Measurements from ENCODE around the gene TBCC.
"Not testable (repeated sequence)": the region's sequence is repeated elsewhere in the genome, so short reads cannot be mapped to it uniquely, and the experiment has no call there.

The TBCC gene

DNA sequence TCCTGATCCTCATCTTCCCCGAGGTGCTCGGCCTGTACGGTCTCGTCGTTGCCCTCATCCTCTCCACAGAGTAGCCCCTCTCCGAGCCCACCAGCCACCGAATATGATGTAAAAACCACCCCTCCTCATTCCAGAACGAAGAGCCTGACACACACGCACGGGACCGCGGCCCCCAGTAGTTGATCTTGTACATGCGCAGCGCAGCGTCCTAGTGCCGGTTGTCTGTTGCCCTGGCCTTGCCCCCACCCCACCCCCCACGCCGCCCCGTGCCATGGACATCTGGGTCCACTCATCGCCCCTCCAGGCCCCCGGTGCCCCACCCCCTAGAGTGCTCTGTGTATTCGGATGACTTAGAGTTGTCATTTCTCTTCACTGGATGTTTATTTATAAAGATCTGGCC lies 18.3 kb downstream of the TBCC start:
- DNase-seq = no peak

DNA sequence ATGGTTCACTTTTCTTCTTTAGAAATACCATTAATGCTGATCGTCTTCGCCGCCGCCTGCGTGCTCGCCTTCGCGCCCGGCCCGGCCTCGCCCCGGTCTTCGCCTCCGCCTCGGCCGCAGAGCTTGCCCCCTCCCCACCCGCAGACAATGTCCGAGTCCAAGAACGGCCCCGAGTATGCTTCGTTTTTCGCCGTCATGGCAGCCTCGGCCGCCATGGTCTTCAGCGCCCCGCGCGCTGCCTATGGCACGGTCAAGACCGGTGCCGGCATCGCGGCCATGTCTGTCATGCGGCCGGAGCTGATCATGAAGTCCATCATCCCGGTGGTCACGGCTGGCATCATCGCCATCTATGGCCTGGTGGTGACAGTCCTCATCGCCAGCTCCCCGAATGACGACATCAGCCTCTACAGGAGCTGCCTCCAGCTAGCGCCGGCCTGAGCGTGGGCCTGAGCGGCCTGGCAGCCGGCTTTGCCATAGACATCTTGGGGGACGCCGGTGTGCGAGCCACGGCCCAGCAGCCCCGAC lies 18.8 kb downstream of the TBCC start:
- no peak for DNase-seq

DNA sequence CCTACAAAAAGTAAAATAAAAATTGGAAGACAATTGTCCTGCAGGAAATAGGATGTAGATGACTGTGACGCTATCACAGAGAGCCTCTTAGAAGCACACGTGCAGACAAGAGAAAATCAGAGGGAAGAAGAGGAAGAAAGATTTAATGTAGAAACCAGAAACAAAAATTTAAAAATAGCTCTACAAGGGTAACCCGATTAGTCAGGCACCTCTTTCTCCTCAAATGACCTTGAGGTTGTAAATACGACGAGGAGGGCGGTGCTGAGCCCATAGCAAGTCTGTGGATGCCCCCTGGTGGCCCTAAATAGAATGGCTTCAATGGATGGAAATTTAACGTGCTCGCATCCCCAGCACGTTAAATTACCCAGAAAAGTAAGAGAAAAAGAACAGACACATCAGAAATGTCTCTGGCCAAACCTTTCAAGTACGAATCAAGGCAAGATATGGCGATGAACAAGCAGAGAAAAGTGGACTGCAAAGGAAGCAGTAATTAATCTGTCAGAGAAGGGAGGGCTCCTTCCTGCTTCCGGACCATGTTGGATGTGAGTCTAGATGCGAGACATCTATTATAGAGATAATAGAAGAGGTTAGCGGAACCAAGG lies 19.3 kb downstream of the TBCC start:
- peak; percentile 36 for DNase-seq

DNA sequence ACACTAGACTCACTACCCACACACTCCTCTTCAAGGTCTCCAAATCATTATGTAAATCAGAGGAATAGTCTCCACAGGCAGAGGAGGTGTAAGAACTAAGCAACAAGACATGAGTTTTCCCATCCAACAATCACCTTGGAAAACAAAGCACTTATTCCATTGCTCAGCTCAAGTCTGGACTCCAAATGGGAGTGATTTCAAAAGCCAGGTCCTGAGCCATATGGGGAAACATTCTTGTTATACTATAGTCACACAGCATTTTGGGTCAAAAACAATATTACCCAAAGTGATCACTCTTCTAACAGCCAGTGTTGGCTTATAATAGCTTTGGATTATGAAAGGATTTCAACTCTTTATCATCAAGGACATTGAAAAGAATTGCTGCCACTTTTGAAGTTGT lies 19.9 kb downstream of the TBCC start:
- no peak for DNase-seq

DNA sequence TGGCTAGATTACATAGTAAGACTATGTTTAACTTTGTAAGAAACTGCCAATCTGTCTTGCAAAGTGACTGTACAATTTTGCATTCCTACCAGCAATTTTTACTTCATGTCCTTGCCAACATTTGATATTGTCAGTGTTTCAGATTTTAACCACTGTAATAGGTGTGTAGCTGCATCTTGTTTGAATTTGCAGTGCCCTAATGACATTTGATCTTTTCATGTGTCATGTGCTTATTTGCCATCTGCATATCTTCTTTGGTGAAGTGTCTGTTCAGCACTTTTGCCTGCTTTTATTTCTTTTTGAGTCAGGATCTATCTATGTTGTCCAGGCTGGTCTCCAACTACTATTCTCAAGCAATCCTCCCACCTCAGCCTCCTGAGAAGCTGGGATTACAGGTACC lies 21.1 kb downstream of the TBCC start:
- DNase-seq = no peak

DNA sequence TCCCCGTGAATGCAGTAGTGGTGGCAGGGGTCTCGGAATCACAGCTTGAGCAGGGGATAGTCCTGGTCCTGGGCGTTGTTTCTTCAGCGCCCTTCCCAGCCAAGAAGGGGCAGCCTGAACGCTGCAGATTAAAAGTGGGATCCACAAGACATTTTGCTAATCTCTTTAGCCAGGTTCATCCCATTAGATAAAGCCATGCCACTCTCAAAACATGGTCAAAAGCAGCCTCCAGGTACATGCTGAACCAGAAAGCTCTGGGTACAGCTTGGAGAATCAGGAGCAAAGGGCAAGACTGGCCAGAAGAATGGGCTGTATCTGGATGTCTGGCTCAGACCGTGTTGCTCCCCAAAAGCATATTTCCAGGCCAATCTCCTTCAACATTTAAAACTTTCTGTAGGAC lies 23.4 kb downstream of the TBCC start, which contains the start of gene PRPH2:
TSS of gene PRPH2 (minus strand) at position 101 of the 400 bp plus-strand sequence. CDS start 263 bp downstream, outside the sequence.
- no peak for DNase-seq

DNA sequence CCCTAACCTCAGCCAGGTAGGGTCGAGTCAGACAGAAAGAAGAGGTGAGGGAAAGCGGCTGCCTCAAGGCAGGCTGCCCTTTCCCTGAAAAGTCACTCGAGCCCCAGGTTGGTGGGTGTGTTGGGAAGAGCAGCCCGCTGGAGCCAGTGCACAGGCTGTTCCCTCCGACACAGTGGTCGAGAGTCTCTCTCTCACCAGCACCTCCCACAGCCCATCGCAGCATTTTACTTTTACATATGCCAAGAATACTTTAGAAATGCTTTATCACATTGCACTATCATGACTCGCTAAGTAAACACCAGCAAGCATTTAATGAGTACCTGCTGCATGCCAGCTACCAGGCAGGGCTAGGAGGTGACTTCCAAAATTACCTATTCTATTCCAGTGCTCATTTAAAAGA lies 25.2 kb downstream of the TBCC start:
- DNase-seq = no peak

DNA sequence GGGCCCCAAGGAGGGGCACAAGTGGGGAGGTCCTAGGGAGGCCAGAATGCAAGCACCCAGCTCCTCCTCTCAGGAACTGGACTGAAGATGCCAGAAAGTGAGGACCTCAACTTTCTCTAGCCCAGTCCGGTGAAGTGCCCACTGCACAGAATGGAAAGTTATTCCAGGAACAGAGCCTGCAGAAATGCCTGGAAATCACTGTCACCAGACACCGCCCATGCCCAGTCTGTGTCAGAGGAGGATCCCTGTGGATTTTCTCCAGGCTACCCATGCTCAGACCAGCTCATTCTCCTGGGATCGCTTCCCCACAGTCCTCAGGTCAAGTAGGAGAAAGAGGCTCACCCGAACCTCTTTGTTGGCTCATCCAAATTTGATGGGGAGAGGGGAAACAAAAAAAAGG lies 30.0 kb downstream of the TBCC start:
- DNase-seq = no peak

DNA sequence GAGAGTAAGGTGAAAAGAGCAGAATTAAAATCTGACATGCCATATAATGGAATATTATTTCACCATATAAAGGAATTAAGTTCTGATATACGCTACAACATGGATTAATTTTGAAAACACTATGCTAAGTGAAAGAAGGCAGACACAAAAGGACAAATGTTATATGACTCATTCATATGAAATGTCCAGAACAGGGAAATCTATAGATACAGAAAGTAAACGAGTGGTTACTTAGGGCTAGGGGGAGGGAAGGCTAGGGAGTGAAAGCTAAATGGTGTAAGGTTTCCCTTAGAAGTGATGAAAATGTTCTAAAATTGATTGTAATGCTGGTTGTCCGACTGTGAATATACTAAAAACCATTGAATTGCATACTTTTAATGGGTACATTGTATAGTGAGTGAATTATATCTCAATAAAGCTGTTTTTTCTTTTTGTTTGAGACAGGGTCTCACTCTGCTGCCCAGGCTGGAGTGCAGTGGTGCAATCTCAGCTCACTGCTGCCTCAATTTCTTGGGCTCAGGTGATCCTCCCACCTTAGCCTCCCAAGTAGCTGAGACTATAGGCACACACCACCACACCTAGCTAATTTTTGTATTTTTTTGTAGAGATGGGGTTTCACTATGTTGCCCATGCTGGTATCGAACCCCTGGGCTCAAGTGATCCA lies 31.7 kb downstream of the TBCC start:
- no peak for DNase-seq

DNA sequence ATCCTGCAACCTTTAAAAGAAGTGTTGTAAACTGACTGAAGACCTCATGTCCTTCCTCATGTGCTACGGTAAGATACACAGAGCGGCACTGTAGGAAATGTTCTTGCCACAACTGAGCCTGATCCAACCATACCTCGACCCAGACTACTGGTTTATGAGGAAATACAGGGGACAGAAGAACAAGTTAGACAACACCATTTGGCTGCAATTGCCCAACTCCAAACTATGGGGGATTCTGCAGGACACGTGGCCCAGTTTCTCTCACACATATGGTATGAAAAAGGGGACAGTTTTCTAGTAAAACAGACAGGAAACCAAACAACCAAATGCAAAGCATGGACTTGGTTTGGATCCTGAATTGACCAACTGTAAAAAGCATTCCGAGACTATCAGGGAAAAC lies 34.0 kb downstream of the TBCC start:
- DNase-seq = no peak

DNA sequence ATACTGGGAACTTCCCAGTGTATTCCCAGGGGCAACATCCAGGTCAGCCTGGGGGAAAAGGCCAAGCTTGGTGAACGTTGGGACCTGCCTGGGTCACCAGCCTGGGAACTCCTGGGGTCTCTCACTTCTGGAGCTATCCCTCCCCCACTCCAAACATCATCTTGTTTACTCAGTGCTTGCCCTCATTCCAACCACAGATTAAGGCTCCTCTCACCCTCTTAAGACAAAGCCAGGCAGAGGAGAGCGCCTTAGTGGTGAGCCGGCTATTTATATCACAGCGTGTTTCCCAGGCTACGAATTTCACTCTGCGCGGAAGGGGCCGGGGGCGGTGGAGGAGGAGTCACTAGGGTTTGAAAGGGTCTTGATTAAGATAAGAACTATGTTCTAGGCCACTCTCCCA lies 35.6 kb downstream of the TBCC start:
- DNase-seq = no peak

DNA sequence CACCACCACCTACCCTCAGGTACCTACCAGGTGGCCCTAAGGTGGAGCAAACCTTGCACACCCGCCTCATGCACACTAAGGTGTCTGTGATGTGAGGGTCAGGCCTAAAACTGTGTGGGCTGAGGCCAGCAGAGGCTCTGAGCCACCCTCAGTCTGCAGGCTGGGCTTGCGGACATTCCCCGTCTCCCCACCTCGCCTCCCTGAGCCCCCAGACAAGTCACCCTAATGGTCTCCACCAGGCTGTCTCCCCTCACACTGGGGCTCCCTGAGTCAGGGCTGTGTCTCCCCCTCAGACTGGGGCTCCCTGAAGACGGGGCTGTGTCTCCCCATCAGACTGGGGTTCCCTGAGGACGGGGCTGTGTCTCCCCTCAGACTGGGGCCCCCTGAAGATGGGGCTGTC lies 36.0 kb downstream of the TBCC start:
- DNase-seq = no peak

DNA sequence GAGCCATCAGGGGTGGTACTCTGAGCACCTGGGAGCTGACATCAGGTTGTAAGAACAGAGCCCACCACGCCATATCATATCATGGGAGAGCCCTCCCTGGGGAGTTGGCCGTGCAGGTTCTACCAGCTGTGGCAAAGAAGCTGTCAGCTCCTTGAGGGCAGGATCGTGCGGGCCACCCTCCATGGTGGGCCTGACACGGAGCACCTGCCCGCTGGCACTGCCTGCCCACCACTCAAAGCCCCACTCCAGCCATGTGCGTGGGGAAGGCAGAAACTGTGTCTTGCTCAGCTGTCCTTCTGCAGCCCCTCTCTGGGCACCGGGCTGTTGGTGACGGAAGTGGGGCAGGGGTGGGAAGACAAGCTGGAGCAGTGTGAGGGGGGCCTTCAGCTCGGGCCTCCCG lies 37.8 kb downstream of the TBCC start:
- DNase-seq = no peak

DNA sequence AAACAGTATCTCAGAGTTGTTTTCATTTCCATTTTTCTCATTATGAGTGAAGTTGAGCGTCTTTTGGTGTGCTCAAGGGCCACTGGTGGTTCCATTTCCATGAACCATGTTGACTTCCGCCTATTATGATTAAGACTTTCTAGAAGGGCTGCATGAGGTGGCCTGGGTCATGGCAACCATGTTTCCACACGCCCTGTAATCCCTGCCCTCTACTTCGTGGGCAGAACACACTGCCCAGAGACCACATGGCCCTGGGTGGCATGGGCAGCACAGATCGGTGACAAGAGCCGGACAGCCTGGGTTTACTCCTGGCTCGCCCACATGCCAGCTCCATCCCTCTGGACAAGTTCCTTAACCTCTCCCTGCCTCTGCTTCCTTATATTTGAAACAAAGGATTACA lies 38.3 kb downstream of the TBCC start:
- DNase-seq = no peak

DNA sequence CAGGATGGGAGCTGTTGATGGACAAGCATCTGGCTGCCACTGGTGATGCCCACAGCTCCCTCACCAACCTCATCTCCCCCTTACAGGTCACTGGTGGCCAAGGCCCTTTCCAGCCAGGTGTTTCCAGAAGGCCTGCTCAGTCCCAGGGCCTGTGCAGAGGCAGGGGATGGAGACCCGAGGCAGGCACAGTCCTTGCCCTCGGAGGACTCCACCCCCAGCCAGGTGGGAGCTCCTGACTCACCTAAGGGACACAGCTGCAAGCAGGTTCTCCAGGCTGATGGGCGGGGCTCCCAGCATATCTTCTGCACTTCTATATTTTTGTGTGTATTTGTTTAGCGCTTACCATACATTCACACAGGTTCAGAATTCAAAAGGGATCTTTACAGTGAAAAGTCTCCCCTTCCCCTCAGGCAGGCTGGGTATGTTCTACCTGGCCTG lies 40.9 kb downstream of the TBCC start:
- no peak for DNase-seq

DNA sequence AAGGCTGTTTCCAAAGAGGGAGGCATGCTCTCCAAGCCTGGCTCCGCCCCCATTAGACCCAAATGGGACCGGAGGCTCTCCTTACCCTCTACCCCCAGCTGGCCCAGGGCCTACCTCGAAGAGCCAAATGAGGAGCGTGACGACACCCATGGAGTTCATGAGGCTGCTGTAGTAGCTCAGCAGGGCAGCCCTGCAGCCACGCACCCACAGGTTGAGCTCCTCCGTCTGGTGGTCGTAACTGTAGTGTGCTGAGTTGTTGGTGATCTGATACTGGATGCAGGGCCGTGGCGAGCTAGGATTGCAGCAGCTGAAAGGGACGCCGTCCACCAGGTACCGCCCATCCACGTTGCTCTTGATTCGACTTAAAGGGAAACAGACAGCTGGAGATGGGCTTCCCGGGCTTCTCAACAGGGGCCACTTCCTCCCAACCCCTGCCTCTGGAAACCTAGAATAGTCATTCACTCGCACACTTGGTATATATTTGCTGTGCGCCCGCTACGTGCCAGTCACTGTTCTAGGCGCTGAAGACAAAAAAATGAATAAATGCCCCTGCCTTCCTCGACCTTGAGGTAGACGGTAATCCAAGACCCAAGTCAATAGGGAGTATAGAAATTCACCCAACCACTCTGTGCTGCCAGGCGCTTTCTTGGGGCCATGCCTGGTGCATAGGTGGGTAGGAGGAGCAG lies 41.5 kb downstream of the TBCC start:
- no peak for DNase-seq

DNA sequence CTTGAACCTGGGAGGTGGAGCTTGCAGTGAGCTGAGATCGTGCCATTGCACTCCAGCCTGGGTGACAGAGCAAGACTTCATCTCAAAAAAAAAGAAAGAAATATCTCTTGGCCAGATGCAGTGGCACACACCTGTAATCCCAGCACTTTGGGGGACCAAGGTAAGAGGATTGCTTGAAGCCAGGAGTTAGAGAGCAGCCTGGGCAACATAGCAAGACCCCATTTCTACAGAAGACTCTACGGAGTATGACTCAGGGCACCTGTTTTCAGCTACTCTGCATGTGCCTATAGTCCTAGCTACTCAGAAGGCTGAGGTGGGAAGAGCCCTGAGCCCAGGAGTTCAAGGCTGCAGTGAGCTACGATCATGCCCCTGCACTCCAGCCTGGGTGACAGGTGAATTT lies 43.1 kb downstream of the TBCC start:
- DNase-seq = not testable (repeated sequence)

DNA sequence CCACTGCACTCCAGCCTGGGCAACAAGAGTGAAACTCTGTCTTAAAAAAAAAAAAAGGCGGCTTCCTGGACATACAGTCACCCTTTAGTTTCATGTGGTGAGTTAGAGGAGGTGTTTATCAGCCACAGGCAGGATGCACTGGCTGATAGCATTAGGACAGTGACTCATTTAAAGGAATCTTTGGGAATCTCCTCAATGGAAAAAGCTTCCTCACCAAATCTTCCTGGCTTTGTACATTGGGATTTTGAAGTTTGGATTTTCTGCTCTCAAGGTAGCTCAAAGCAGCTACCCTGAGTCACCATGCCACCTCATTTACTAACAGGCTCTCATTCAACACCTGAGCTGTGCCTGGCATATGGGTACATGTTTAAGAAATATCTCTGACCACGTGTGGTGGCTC lies 43.7 kb downstream of the TBCC start:
- DNase-seq = no peak

DNA sequence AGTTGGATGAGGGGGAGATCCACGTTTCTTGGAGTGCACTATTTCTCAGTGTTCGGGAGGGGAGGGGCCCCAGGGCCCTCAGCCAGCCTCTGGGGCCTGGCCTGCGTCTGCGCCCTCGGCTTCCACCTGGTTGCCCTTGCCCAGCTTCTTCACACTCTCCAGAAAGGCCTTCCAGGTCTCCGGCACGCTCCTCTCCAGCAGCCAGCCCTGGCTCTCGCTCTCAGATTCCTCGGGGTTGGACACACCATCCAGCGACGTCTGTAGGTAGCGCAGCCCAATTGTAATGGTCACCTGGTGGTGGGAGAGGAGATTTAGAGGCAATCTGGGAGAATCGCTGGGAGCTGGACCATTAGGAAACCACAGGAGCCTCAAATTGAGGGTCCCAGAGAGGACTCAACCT lies 47.7 kb downstream of the TBCC start:
- DNase-seq = no peak

DNA sequence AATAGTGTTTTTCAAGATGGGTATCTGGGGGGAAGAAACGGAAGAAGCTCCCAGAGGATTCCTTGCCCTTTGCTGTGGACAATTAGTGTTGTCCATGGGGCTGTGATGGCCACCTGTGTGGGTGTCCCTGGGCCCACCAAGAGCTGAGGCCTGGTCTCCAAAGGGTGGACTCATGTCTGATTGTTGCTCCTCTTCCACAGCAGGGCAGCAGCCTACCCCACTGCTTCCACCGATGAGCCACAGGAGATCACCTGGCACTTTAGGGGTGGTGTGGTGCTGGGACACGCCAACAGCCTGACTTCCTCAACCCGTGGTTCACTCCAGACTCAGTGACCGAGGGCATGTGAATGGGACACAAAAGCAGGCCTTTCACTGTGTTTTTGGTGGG lies 48.6 kb downstream of the TBCC start:
- DNase-seq = no peak

DNA sequence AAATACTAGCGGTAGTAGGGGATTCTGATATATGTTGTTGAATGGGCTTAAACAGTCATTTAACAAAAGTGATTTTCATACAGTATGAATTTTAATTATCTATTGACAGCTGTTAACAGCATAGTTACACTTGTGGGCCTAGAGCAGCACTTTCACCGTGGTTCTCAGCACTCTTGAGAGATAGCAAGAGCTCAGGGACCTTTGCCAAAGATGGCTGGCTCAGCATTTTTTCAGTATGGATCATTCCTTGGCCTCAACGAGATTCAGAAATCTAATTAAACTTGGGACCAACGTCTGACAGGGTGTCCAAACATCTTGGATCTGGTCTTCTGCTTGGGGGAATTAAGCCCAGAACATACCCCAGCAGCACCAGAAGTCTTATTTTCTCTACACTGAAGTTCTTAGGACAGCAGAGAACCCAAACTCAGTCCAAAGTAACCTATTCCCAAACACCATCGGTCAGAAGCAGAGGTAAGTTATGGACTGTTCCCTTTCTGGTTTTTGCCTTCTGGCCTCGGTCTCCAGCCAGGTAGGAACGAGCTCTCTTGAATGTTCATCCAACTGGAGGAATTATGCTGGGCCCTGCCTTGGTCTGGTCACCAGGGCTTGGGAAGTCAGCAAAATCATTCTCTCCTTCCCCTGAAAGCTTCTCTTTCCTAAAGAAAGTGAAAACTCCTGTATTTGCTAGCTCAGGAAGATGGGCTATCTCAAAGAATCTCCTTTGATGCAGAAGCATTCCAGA lies 49.2 kb downstream of the TBCC start:
- DNase-seq = no peak

DNA sequence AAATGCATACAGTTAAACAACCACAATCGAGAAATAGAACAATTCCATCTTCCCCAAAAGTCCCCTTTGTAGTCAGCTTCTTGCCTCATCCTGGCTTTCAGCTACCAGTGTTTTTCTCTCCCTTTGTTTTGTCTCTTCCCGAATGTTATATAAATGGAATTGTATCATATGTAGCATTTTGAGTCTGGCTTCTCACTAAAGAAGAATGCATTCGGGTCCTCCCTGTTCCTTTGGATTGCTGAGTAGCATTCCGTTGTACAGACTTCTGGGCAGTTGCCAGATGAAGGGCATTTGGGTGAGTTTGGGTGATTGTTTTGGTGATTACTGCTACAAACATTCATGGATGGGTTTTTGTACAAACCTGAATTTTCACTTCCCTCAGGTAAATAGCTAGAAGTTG lies 51.3 kb downstream of the TBCC start:
- no peak for DNase-seq

All from T1000 (cell line).